Stimulated activated CD4-positive, alpha-beta T cell treated with anti-CD3 and anti-CD28 coated beads, Interleukin-1b, Interleukin-23, amount 100 ng/mL, for 1 hour (primary cell): ENCODE results near the gene LRRC28.
"Not testable (repeated sequence)": the region's sequence is repeated elsewhere in the genome, so short reads cannot be mapped to it uniquely, and the experiment has no call there.

Experiments
- DNase-seq, 2 donors: peaks; one replicate each; pipeline ENCODE4 v3.0.0-alpha.2; 2020; ENCODE audit warnings: low read depth in 2 of 2

The LRRC28 gene

DNA sequence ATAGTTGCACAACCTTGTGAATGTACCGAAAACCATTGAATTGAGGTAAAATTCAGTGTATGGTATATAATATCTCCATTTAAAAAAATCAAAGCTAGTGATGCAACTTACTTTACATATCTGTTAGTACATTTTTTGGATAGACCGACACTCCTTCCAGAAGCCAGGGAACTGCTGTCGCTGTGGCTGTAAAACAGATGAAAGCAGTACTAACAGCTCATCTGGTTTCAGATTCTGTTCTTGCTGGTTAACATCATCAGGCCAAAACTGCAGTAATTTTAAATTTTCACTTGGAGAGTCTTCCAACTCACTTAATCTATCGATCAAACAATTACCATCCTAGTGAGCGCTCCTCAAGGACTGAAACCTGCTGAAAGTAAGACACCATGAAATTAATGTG is 145.1 kb downstream of the LRRC28 start:
- no peak for DNase-seq

DNA sequence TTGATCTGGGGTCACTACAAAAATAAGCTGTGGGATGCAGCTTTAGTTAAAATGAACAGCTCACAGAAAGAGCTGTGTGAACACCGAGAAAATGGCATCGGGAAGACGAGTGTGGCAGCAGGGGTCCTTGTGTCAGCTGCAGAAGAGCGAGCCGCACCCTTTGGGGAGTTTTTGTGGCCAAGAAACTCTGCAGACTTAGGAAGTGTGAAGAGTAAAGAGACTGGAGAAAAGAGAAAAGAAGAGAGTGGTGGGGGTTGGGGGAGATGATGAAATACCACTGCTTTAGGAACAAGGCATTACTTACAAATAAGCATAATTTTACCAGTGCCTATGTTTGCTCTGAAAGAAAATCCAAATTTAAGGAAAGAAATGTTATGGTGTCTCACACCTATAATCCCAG is 147.8 kb downstream of the LRRC28 start:
- DNase-seq: no peak

DNA sequence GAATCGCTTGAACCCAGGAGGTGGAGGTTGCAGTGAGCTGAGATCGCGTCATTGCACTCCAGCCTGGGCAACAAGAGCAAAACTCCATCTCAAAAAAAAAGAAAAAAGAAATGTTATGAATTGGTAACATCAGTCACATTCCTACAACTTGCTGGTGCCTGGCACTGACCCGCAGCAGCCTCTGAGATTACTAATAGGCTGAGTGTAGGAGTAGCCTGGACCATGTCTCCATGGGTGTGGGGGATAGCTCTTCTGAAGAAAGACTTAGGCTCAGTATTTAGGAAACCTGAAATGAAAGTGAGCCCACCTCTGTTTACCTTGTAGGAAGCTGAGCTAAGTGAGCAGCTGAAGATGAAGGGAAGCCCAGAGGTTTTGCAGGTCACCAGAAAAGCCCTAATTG is 148.3 kb downstream of the LRRC28 start:
- DNase-seq: no peak

DNA sequence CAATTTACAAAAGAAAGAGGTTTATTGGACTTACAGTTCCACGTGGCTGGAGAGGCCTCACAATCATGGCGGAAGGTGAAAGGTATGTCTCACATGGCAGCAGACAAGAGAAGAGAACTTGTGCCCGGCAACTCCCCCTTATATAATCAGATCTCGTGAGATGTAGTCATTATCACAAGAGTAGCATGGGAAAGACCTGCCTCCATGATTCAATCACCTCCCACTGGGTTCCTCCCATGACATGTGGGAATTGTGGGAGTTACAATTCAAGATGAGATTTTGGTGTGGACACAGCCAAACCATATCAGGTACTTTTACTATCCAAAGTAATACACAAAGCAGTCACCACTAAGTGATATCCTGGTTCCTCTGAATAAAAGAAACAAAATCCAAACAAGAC is 149.9 kb downstream of the LRRC28 start:
- not testable (repeated sequence) for DNase-seq

DNA sequence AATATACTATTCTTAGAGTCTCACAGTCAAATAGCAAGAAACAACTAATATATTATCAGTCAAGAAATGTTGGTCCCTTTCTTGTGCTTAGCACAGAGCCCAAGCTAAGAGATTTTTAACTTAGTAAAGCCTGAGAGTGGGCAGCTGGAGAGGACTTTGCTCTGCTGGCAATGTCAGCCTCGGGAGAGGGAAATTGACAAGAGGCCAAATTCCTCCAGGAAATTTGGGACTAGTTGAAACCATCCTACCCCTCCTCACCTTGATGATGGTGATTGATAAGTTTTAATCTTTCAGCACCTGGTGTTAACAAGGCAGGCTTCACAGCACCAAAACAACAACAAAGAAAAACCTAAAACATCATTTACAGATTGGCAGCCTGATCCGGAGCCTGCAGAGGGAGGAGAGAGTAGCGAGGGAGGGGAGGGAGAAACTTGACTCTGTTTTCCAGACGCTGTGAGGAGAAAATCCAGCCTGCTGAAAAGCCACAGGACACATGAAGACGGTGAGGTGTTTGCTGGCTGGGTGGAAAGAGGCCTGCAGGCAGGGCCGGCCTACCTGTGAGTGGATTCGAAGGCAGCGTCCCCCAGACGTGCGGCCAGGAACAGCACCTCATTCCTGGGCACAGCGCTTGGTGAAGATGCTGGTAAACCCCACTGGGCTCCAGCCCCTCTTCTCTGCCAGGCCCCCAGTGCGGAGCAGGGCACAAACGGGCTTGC is 150.9 kb downstream of the LRRC28 start:
- no peak for DNase-seq

DNA sequence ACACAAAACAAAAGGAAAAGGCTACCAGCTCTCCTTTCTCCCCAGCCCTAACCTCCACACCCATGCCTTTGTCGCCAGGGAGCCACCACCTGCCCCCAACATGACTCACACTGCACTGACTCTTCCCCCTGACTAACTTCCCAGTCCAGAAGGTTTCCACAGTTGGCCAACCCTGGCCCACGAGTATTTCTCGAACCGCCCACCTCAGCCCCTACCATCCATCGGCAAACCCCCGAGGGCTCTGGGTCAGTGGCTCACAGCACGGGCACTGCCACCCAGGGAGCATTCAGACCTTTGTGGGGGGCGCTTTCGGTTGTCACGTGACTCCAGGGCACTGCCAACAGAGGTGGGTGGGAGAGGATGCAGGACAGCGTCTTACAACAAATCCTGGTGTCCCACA is 152.3 kb downstream of the LRRC28 start:
- DNase-seq: no peak

DNA sequence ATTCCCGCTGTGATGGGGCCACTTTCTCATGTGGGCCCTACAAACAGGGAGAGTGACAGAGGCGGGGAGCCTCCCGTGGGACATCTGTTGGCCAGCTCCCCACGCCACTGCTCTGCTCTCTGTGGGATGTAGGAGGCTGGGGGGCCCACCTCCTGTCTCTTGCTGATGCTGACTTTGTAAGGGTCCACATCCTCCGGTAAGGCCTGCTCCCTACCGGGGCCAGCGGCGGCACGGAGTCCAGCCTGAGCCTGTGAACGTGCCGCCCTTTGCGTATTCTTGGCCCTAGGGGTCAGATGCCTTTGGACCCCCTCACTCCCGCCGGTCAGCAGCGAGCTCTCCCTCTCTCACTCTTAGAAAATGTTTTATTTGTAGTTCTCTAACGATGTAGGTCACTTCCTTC is 153.2 kb downstream of the LRRC28 start:
- no peak for DNase-seq

DNA sequence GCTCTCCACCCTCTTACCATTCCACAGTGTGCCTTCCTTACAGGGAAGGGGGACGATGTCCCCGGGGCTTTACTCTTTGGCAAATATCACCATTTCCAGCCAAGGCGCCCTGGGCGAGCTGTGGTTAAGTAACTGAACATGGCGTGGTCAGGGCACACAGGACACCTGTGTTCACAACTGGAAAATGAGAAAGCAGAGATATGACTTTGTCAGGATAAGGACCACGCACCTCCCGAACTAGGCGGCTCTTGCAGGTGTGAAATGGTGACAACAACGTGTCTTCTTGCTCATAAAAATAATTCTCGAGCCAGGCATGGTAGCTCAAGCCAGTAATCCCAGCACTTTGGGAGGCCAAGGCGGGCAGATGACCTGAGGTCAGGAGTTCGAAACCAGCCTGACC is 154.8 kb downstream of the LRRC28 start:
- no peak for DNase-seq

DNA sequence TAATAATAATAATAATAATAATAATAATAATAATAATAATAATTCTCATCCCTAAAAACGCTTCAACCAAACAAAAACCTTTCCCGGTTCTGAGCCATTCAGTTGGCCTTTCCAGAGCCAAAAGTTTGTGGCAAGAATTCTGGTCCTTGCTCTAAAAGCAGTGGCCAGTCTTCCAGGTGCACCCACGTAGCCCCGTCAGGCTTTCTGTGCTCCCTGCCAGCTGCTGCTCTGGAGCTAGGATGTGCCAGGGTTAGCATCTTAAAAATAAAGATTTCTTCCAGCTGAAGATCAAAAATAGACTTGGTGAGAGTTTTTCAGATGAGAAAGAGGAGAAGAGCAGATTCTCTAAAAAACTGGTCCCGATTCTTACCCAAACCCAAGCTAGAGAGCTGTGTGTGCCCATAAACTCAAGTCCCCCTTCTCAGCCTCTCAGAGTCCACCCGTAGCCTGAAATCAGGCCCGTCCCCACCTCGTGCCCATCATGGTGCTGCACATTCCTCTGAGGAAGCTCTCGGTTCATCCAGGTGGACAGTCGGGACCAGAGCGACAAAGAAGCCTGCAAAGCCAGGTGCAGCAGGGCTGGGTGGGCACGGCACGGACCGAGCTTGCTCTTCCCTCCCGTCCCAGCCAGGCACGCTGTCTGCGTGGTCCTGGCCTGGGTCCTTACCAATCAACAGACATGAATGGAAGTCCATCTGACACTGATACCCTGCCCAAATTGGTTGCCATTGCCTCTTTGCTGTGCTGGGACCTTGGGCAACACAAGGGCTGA is 155.6 kb downstream of the LRRC28 start:
- DNase-seq: no peak

DNA sequence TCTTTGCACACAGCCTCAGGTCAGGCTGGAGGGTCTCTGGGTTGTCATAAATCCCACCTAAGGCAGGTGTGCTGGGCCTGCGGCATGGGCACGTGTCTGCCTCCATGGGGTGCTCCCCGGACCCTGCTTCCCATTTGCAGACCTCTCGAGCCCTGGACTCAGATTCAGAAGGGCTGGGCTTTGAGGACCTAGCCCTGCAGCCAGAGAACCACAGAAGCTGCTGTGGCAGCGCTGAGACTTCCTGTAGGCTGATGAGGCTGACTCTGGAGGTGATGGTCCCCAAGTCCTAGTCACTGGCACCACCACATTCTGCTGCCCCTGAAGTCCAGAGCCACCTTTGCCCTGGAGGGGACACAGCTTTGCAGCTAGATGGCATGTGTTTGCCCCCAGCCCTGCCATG is 156.4 kb downstream of the LRRC28 start:
- DNase-seq: no peak

DNA sequence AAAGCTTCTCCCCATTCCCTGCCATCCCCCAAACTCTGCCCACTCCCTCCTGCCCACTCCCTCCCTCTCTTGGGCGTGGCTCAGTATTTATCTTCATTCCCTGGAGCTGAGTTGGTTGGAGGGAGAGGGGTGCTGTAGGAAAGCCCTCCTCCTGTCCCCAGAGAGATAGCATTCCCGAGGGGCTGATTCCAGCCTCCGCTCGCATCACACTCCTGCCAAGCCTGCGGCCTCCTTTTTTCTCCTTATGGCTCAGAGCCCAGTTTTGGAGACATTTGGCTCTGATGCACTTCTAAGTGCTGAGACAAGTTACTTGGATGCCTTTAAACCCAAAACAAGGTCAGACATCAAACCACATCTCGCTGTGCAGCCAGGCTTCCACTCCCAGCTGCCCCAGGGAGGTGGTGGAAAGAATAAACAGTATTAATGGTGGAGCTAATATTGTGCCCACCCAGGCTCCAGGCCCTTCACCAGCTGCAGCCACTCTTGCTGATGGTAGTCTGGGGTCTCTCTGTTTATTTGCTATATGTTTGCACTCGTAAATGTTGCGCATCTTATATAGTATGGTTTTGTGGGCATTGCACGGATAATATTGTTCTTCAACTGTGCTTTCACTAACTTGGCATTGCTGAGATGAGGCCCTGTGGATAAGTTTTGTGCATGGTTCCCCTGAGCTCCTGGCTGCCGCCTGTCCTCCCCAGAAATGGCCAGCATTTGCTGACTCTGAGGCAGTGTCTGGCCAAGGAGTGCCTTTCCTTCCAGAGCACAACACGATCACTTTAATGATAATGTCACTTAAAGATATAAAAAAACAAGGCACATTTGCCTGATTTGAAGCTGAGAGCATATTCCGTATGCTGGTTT is 157.2 kb downstream of the LRRC28 start:
- DNase-seq: no peak

DNA sequence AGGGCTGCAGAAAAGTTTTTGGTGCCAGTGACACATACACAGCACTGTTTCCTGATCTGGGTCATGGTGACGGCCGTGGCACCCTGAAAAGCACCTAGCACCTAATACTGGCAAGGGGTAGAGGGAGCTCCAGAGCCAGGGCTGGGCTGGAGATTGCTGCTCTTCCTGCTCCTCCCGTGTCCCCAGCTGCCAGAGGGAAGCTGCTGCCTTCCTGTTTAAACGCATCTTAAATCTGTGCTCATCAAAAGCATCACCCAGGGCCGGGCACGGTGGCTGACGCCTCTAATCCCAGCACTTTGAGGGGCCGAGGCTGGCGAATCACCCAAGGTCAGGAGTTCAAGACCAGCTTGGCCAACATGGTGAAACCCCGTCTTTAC is 157.8 kb downstream of the LRRC28 start:
- DNase-seq: no peak

DNA sequence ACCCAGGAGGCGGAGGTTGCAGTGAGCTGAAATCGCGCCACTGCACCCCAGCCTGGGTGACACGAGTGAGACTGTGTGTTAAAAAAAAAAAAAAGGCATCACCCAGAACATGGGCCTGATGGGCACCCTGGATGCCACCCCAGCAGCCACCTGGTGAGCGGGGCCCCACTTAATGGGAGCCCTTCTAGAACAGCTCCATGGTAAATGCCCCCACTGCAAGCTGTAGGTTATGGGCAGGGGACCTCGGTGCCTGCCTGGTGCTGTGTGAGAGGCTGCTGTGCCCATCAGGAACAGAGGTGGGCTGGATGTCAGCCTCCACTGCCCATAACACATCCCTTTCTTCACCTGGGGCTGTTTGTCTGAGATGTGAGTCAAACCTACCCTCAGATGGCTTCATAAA is 158.3 kb downstream of the LRRC28 start:
- DNase-seq: no peak

DNA sequence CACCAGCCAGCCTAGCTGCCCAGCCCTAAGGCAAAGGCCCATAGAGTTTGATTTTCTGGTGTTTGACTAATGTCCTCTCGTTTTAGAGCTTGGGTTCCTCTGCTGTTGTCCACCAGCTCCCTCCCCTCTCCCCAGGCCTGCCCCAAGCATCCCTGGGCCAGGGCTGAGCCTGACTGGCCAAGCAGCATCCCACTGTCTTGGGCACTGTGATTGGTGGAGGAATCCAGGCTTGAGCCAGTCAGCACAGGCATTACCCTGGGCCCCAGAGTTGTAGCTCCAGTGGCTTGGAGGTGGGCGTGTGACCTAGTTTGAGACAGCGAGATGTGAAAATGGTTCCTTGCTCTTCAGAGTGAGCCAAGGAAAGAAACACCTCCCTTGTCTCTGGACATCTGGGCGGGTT is 159.2 kb downstream of the LRRC28 start:
- no peak for DNase-seq

DNA sequence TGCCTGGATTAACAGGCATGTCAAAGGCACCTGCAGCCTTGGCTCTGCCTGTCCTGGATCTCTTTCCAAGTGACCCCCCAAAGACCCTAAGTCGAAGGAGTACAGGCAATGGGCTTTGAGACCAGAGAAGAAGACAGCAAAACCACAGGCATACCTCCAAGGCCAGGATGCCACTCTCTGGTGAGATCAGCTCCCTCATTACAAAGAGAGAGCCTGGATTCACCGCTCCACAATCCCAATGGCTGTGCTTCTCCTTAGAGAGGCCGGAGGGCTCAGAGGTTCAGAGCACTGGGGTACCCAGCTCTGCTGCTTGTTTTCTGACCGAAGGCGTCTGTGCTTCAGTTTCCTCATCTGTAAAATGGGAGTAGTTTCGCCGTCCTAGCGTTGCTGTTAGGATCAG is 160.0 kb downstream of the LRRC28 start:
- no peak for DNase-seq

DNA sequence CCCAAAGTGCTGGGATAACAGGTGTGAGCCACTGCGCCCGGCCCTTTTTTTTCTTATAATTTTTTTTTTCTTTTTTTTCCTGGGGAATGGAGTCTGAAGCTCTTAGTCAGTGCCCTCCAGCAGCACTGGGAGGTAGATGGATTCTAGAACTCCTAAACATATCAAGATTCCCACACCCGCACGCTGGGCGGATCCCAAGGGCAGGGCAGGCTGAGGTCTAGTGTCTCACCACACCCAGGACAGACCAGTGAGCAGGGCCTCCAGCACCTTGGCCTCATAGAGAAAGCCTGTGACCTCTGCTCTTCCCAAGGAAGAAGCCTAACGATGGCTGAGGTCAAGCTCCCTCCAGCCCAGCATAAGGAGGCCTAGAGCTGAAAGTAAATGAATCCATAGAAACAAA is 160.8 kb downstream of the LRRC28 start:
- no peak for DNase-seq

DNA sequence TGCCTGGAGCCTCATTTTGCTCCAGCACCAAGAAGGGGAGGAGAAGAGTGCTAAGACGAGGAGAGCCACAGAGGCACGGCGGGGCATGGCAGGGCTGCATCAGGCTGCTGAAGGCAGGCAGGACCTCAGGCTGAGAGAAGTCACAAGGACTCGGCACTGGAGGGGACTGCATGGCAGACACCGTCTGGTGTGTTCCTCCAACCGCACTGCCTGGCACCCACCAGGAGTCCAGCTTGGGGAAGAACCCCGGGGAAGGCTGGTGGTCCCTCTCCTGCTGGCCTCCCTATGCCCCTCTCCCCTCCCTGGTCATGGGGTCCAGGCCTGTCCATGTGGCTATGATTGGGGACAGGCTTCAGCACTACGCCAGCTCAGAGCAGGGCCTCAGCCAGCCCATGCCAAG is 161.3 kb downstream of the LRRC28 start:
- no peak for DNase-seq

DNA sequence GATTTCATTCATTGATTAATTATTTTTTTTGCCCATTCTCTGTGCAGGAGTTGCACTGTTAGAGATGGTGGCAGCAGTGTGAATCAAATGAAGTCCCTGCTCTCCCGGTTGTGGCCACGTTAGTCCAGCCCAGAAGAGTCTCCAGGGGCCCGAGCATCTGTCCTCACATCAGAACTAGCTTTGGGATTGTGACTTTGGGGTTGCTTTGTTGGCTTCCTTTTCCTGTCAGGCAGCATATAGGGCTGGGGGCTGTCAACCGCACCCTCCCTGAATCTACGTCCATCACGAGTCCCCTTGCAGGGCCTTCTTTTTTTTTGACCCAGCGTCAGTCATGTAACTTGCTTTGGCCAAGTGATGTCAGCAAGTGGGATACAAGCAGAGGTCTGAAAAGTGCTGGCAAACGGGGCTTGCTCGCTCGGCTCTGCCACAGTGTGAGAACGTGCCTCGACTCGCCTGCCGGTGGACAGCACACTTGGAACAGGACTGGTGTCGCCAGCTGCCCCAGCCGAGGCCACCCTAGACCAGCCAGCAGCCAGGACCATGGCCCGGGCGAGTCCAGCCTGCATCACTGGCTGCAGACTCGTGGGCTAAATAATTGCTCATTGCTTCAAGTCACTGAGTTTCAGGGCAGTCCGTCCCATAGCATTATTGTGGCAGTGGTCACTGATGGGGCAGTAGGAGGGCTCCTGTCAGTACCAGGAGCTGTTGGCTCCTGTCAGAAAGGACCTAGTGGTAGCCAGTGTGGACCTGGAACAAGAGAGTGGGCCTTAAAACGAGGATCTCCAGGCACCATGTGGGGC is 162.9 kb downstream of the LRRC28 start:
- DNase-seq: no peak

DNA sequence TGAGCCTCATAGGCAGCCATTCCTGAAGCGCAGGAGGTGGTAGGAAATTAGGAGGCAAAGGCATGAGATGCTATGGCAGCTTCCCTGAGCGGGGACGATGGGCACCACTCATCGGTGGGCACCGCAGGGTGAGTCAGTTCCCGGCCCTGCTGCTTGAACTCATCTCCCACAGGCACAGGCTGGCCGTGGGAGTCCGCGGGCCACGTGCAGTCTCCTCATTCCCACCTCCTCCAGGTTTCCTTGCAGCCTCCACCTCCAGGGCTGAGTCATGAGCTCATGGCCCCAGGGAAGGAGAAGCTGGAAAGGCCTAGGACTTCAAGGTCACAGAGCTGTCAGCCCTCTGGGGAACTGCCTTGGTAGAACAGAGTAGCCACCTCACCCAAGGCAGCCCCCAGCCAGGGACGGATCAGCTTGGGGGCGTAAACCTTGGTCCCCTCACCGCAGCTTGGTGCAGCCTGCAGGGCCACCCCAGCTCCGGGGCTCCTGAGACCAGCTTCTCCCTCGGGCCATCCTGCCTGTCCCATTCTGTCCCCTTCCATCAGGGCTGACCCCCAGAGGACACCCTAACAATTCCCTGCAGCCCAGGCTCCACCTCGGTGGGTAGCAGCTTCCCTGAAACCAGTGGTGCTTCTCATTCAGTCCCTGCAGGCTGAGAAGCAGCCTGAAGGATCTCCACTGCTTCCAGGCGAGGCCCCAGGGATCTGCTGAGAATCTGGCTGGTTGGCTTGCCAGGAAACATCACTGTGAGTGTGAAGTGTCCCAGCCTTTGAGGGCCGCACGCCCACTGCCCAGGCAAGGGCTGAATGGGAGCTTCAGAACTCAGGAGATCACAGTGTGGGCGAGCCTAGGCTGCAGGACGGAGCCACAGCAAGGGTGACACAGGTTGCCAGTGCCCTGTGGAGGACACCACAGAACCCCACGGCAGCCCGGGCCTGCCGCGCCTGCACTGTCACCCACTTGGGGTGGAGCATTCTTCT is 163.8 kb downstream of the LRRC28 start:
- no peak for DNase-seq
